Progenitor cell of endocrine pancreas (in vitro differentiated cells): ENCODE data around the gene BMP8A. TPM values are rescaled to one million over a fixed set of nuclear protein-coding genes. Genes with fewer than 3 reads are reported as not detected.
A peak's percentile ranks its signal among the peaks of the same experiment; 100 is the strongest.
"Not testable (repeated sequence)": the region's sequence is repeated elsewhere in the genome, so short reads cannot be mapped to it uniquely, and the experiment has no call there.

Source experiments
- DNase-seq: peaks from one replicate; pipeline ENCODE4 v3.0.0; 2021; ENCODE audit warnings: low spot score; ENCODE audit not compliant: unreplicated experiment
- H3K27ac Mint-ChIP-seq: 2 replicates; pipeline ENCODE4 v1.8.0; 2021; ENCODE audit warnings: mild to moderate bottlenecking, moderate library complexity, mixed read lengths
- H3K27me3 Mint-ChIP-seq: 2 replicates; pipeline ENCODE4 v1.8.0; 2021; ENCODE audit warnings: mixed read lengths
- H3K36me3 Mint-ChIP-seq: 2 replicates; pipeline ENCODE4 v1.8.0; 2022; ENCODE audit warnings: mixed read lengths; ENCODE audit not compliant: insufficient read depth
- H3K4me1 Mint-ChIP-seq: 2 replicates; pipeline ENCODE4 v1.8.0; 2021; ENCODE audit warnings: low read depth, mixed read lengths
- H3K4me3 Mint-ChIP-seq: 2 replicates; pipeline ENCODE4 v1.8.0; 2021; ENCODE audit warnings: low read depth, mild to moderate bottlenecking, moderate library complexity, mixed read lengths
- H3K9me3 Mint-ChIP-seq: 2 replicates; pipeline ENCODE4 v1.8.0; 2021; ENCODE audit warnings: low read depth, mixed read lengths
- CTCF ChIP-seq: fragments of 200-600 bp; sonication (generic); IDR thresholded peaks from one replicate; pipeline ENCODE4 v1.5.0; 2021; ENCODE audit warnings: antibody characterized with exemption, mild to moderate bottlenecking; ENCODE audit not compliant: unreplicated experiment
- total RNA-seq: library from RNA; stranded (reverse); gene quantifications from 2 replicates; pipeline ENCODE4 v1.2.1, GENCODE V29; 2021

Gene BMP8A
- total RNA-seq, 1 donor from 2014 or later: 0.67 TPM

GRCh38 chr1:39508266-39508665 is 16.8 kb downstream of the BMP8A start:
- Mint-ChIP-seq H3K9me3 (no peaks in the 10 kb centered on the region), H3K4me1 (peaks cover 6% of the 10 kb centered on the region), H3K27ac (no peak overlapping the region), H3K27me3 (peaks cover 14% of the 10 kb centered on the region), H3K36me3 (no peaks in the 10 kb centered on the region), H3K4me3 (no peak overlapping the region)
- no peak for TF ChIP-seq CTCF
- DNase-seq: no peak

- Mint-ChIP-seq H3K4me1 (peaks cover 6% of the 10 kb centered on the region), H3K4me3 (no peak overlapping the region), H3K9me3 (no peaks in the 10 kb centered on the region), H3K36me3 (no peaks in the 10 kb centered on the region), H3K27me3 (peaks cover 14% of the 10 kb centered on the region), H3K27ac (no peak overlapping the region)
- DNase-seq: no peak
- no peak for TF ChIP-seq CTCF
These were observed 17.4 kb downstream of the BMP8A start for GRCh38 chr1:39508857-39509305.

- no peaks in the 10 kb centered on the region for H3K36me3 Mint-ChIP-seq
- H3K9me3 Mint-ChIP-seq: no peaks in the 10 kb centered on the region
- no peak overlapping the region for H3K27ac Mint-ChIP-seq
- DNase-seq: no peak
- H3K4me1 Mint-ChIP-seq: peaks cover 6% of the 10 kb centered on the region
- H3K27me3 Mint-ChIP-seq: peaks cover 14% of the 10 kb centered on the region
- H3K4me3 Mint-ChIP-seq: no peak overlapping the region
- no peak for TF ChIP-seq CTCF
These were observed 18.0 kb downstream of the BMP8A start for GRCh38 chr1:39509360-39510009.

- not testable (repeated sequence) for DNase-seq, H3K36me3 Mint-ChIP-seq, H3K27ac Mint-ChIP-seq, H3K4me1 Mint-ChIP-seq, H3K4me3 Mint-ChIP-seq, H3K9me3 Mint-ChIP-seq
- peaks cover 17% of the 10 kb centered on the region for H3K27me3 Mint-ChIP-seq
These were observed 19.2 kb downstream of the BMP8A start for GRCh38 chr1:39510570-39511186.

GRCh38 chr1:39511477-39511876 is 20.0 kb downstream of the BMP8A start:
- peaks cover 17% of the 10 kb centered on the region for H3K27me3 Mint-ChIP-seq
- H3K36me3 Mint-ChIP-seq, H3K27ac Mint-ChIP-seq, DNase-seq, H3K4me3 Mint-ChIP-seq, H3K4me1 Mint-ChIP-seq, H3K9me3 Mint-ChIP-seq: not testable (repeated sequence)

- not testable (repeated sequence) for H3K9me3 Mint-ChIP-seq, H3K4me1 Mint-ChIP-seq, H3K27ac Mint-ChIP-seq, H3K4me3 Mint-ChIP-seq, H3K36me3 Mint-ChIP-seq, DNase-seq
- H3K27me3 Mint-ChIP-seq: peaks cover 18% of the 10 kb centered on the region
These were observed 20.9 kb downstream of the BMP8A start for GRCh38 chr1:39512234-39512847.

GRCh38 chr1:39514710-39515124 is 23.3 kb downstream of the BMP8A start:
- not testable (repeated sequence) for H3K4me1 Mint-ChIP-seq, H3K4me3 Mint-ChIP-seq, H3K27ac Mint-ChIP-seq, H3K36me3 Mint-ChIP-seq, H3K27me3 Mint-ChIP-seq, H3K9me3 Mint-ChIP-seq, DNase-seq

GRCh38 chr1:39515131-39516086 is 24.0 kb downstream of the BMP8A start:
- H3K27ac Mint-ChIP-seq, H3K4me3 Mint-ChIP-seq, H3K27me3 Mint-ChIP-seq, H3K36me3 Mint-ChIP-seq, H3K4me1 Mint-ChIP-seq, H3K9me3 Mint-ChIP-seq, DNase-seq: not testable (repeated sequence)

GRCh38 chr1:39516841-39517240 is 25.4 kb downstream of the BMP8A start:
- peak overlapping the region; percentile 34 for H3K27ac Mint-ChIP-seq
- DNase-seq, H3K4me3 Mint-ChIP-seq, H3K4me1 Mint-ChIP-seq, H3K9me3 Mint-ChIP-seq, H3K36me3 Mint-ChIP-seq, H3K27me3 Mint-ChIP-seq: not testable (repeated sequence)
